GM21786 (cell line): ENCODE data around the gene KNDC1.

Experiments used
- ATAC-seq: cut with Tn5 transposase; IDR thresholded peaks from one replicate; pipeline ENCODE4 v1.9.1; 2021; ENCODE audit not compliant: unreplicated experiment

KNDC1 gene

DNA sequence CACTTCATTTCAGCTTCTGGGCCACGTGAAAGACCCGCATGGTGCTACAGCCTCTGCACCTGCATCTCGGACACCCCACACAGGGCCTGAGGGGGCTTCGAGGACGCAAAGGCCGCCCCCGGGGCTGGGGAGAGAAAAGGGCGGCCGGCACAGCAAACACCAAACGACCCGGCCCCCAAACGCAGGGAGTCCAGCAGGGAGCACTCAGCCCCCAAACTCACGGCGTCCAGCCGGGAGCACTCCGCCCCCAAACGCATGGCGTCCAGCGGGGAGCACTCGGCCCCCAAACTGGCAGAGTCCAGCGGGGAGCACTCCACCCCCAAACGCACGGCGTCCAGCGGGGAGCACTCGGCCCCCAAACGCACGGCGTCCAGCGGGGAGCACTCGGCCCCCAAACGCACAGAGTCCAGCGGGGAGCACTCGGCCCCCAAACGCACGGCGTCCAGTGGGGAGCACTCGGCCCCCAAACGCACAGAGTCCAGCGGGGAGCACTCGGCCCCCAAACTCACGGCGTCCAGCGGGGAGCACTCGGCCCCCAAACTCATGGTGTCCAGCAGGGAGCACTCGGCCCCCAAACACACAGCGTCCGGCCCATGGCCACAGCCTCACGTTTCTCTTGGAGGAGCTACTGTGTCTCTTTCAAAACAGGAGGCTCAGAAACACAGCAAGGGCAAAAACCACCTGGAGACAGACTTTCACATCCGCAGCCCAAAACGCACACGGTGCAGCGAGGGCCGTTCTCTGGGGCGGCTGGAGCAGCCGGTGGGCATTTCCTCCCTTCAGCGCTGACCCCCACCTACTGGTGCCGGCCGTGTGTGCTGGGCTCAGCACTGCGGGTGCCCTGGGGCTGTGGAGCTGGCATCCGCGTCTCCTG is 43.0 kb downstream of the KNDC1 start:
- no peak for ATAC-seq

GRCh38 chr10:133203652-133204195 is 43.7 kb downstream of the KNDC1 start:
- ATAC-seq = no peak

DNA sequence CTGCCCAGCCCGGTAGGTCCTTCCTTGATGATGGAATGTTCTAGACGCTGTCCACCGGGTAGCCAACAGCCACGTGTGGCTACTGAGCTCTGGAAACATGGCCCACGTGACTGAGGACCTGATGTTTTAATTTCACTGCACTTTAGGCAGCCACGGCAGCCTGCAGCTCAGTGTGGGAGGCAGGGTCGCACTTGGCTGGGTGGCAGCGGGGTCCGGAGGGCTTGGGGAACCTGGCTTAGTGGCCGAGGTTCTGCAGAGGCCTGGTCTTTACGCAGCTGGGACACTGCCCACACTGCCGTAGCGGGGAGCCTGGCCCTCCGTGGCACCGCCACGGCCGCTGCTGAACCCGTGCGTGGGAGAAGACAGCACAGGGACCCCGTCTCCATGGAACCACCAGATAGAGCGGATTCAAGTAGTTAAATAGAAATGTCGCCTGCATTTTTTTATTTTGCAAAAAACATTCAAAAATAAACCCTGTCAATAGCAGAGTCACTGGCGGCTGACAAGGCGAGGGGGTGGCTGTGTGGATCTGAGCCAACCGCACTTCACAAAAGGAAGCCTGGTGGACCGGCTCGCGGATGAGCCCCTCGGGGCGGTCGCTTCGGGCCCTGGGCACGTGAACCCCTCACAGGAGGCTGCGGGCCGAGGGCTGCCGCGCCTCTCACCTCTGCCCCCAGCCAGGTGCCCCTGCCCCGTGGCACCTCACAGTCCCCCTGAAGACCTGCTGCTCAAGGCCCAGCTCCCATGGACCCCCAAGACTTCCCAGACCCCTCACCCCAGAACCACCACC is 44.4 kb downstream of the KNDC1 start:
- no peak for ATAC-seq

GRCh38 chr10:133205146-133205545 is 45.1 kb downstream of the KNDC1 start:
- no peak for ATAC-seq

GRCh38 chr10:133206356-133207040 is 46.5 kb downstream of the KNDC1 start:
- ATAC-seq = no peak

DNA sequence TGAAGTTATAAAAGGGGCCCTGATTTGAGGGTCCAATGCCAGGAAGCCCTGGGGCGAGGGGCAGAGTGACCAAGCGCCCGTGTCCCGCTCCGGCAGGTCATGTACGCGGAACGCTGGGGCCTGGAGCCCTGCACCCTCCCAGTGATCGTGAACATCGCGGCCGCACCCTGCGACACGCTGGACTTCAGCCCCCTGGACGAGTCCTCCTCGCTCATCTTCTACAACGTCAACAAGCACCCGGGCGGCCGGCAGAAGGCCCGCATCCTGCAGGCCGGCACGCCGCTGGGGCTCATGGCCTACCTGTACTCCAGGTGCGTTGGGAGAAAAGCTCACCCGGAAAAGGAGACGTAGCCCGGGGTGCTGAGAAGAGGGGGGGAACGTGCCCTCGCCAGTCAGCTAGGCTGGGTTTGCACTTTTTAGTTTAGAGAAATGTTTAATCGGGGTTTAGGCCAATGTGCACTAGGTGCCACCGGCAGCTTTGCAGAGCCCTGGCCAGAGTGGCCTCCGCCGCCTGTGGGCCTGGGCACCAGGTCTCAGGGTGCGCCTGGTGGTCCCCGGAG is 47.1 kb downstream of the KNDC1 start:
- no peak for ATAC-seq

DNA sequence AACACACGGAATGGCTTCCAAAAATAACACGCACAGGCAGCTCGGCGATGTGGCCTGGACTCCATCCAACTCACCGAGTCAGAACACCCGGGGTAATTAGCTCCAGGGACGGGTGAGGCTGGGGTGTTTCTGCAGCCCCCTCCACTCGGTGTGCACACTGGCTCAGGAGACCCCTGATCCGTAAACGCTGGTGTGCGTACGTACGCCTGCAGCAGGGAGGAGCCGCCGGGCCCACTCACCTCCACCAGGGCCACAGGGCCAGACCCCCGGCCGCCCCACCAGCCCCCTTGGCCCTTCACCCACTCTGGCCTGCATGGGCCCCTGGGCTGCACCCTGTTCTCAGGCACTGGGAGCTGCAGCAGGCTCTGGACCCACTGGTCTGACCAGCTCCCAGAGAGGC is 47.6 kb downstream of the KNDC1 start:
- no peak for ATAC-seq

DNA sequence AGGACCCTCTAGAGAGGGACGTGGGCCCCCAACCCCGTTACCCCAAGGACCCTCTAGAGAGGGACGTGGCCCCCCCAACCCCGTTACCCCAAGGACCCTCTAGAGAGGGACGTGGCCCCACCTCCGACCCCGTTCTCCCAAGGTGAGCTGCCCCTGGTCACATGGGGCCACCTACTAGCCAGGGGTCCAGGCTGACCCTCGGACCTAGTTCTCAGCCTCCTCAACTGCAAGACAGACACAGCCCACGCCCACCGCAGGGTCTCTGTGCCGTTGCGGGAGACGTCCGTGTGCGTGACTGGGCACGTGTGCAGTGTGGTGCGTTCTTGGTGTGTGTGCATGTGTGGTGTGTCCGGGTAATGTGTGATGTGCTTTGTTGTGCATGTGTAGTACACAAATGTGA is 48.4 kb downstream of the KNDC1 start:
- ATAC-seq = no peak

DNA sequence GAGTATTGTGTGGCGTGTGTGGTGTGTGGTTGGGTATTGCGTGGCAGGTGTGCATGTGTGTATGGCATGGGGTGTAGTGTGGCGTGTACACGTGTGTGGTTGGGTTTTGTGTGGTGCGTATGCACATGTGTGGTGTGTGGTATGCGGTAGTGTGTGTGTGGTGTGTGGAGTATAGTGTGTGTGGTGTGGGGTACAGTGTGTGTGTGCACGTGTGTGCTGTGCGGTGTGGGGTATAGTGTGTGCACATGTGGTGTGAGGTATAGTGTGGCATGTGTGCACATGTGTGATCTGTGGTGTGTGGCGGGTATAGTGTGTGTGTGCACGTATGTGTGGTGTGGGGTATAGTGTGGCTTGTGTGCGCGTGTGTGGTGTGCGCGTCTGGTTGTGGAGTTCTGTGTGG is 49.1 kb downstream of the KNDC1 start:
- no peak for ATAC-seq

- no peak for ATAC-seq
Observed at GRCh38 chr10:133209641-133210040, 49.6 kb downstream of the KNDC1 start.

DNA sequence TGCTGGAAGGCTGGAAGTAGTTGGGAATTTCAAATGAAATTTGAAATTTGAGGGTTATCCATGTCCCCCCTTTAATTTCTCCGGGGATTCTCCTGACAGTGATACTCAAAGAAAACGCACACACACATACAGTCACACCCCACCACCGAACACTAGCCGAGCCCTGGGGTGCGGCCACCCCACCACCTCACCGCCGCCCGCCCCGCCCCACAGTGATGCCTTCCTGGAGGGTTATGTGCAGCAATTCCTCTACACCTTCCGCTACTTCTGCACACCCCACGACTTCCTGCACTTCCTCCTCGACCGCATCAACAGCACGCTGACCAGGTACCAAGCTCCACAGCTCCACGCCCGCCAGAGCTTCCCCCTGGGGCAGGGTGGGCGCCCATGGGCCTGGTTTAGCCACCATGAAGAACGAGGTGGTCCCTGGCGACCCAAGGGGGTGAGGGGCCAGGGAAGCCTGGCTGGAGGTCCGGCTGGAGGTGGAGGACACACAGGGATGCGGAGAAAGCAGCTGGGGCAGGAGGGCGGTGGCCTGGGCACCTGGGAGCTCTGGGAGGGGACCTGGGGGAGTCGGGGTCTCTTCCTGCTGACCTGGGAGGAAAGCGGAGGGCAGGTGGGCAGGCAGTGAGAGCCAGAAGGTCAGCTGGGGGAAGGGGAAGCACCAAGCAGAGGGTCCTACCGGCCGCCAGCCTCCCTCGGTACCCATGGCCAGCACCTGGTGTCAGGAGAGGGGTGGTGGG is 50.5 kb downstream of the KNDC1 start:
- no peak for ATAC-seq

GRCh38 chr10:133211141-133211830 is 51.3 kb downstream of the KNDC1 start:
- ATAC-seq = no peak

DNA sequence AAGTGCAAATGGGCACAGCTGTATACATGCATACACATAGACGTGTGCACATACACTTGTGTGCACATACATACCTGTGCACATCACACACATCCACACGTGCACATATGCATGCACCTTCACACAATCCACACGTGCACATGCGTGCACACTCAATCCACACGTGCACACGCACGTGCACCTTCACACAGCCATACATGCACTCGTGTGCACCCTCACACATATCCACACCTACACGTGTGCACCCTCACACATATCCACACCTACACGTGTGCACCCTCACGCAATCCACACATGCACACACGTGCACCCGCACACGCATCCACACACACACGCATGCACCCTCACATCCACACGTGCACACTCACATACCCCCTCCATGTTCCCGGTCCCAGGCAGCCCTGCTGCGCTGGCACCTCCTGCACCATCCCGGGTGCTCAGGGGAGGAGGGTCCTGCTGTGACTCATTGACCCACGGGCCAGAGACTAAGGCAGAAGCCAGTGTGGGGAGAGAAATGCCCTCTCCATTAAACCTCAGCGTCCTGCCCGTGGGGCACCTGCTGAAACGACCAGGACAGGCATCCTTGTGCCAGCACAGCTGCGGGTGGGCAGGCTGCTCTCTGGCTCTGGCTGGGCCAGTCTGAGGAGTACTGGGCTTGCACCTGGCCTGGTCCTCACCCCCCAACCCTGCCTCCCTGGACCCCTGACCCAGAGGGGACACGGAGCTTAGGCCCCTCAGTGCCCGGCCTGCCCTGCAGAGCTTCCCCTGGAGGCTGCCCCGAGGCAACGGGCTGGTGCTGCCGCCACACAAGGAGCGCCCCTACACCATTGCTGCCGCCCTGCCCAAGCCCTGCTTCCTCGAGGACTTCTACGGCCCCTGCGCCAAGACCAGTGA is 52.2 kb downstream of the KNDC1 start:
- ATAC-seq = no peak

DNA sequence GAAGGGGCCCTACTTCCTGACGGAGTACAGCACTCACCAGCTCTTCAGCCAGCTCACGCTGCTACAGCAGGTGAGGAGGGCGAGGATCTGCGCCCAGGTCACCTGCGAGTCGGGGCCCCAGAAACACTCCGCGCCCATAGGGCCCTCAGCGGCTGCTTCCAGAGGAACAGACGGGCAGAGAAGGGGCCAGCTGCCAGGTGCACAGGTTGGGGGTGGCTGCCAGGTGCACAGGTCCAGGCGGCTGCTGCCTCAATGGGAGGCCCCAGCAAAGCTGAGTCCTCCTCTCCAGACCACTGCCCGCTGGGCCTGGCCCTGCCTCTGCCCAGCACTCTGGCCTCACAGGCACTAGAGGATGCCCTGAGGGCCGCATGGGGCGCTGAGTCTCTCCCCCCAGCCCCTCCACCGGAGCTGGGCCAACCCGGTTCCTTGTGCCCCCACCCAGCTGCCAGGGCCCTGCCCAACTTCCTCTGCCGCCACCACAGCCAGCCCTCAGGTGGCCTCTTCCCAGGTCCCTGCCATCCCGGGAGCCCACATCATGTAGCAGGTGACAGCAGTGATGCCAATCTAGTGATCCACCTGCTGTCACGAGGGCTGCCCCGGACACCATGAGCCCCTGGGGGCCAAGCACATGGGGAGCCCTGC is 53.0 kb downstream of the KNDC1 start:
- ATAC-seq = no peak

GRCh38 chr10:133213641-133214467 is 53.8 kb downstream of the KNDC1 start:
- no peak for ATAC-seq

GRCh38 chr10:133214468-133215410 is 54.7 kb downstream of the KNDC1 start:
- ATAC-seq = no peak
